Pons (tissue), 1 donor: Measurements from ENCODE around the gene TOX2.

Experiments used
- DNase-seq: peaks from one replicate; pipeline ENCODE4 v3.0.0-alpha.2; 2016; ENCODE audit warnings: low spot score

TOX2 gene

GRCh38 chr20:44064501-44065400 is 150.1 kb downstream of the TOX2 start:
- DNase-seq, result no peak

DNA sequence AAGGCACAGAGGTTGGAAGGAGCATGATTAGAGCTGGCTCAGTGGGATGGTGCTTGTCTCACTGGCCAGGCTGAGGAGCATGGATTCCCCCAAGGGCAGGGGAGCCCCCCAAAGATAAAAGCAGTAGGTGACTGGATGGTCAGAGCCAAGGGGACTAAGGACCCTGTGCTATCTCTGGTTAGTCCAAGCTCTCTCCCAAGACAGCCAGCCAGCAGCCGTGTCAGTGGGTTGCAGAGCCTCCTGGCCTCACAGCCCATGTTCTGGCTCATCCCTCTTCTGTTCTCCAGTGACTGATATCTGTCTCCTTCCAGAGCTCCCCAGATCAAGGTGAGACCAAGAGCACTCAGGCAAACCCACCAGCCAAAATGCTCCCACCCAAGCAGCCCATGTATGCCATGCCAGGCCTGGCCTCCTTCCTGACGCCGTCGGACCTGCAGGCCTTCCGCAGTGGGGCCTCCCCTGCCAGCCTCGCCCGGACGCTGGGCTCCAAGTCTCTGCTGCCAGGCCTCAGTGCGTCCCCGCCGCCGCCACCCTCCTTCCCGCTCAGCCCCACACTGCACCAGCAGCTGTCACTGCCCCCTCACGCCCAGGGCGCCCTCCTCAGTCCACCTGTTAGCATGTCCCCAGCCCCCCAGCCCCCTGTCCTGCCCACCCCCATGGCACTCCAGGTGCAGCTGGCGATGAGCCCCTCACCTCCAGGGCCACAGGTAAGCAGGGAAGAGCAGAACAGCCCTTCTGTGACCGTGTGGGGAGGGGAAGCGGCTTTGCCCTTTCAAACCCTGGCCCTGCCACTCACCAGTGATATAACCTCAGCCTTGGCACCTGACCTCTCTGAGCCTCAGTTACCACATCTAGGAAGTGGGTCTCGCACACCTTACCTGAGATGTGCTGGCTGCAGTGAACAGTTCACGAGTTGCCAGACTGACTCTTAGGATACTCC is 151.0 kb downstream of the TOX2 start:
- DNase-seq, result no peak

DNA sequence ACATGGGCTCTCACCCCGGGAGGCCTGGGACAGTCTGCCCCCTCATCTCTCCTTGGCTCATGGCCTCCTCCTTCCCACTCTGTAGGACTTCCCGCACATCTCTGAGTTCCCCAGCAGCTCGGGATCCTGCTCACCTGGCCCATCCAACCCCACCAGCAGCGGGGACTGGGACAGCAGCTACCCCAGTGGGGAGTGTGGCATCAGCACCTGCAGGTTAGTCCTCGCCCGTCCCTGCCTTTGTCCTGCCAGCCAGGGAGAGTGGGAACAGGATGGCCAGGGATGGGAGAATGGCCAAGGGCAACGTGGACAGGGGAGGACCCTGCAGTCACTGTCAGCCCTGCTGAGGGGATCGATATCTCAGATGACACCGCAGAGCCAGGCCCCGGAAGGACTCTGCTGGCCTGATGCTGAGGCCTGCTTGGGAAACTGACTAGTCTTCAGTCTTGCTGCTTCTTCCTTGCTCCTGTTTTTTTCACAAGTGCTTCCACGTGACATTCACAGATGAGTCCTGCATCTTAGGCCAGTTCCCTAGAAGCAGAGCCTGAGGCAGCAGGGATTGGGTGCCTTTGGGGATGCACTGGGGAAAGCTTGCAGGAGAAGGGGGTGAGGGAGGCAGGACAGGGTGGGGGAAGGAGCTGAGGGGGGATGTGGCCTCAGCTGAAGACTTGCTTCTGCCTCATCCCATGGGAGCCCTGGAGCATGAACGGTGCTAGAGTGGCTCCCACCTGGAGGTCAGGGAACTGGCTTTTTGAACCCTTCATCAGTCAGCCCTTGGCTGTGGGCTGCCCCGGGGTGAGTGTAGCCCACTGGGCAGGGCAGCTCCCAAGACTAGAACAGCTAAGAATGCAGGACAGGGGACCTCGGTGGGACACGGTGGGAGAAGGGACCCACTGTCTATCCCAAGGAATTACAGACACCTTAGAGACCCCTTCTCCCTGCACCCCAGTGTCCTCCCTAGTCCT is 152.3 kb downstream of the TOX2 start:
- DNase-seq, result no peak

- DNase-seq, result no peak
These were observed 153.0 kb downstream of the TOX2 start for GRCh38 chr20:44067650-44068081.

DNA sequence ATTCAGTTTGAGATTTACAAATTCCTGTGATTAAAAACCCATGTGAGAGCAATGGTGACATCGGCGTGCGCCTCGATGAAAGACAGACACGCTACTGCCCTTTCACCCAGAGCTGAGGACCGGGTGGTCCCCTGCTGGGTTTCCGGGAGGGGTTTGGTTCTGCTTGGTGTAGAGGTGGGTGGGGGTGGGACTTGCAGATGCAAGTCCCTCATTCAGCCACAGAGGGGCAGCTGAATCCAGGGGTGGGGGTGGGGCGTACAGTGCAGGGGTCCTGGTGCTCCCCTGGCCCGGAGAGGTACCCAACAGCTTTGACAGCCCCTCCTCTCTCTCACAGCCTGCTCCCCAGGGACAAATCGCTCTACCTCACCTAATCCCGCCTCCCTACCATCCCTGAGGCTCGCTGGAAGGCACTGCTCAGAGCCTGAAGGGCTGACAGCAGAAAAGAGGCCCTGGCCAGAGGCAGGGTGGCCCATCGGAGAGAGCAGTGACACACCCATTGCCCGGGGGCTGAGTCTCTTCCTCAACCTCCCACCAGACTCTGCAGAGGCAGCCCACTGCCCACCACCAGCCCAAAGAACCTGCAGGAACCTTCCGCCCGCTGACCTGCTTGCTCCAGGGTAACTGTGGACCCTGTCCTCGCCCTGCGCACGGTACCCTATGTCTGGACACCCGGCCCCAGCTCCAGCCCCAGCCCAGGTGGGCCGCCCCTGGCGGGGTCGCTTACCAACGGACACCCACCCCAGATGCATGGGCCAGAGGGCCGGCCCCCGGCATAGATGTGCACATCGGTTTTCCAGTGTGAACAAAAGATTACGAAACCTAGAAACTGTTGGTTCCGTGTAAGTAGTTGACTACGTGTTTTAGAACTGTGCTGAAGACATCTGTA is 153.9 kb downstream of the TOX2 start:
- DNase-seq, result no peak

DNA sequence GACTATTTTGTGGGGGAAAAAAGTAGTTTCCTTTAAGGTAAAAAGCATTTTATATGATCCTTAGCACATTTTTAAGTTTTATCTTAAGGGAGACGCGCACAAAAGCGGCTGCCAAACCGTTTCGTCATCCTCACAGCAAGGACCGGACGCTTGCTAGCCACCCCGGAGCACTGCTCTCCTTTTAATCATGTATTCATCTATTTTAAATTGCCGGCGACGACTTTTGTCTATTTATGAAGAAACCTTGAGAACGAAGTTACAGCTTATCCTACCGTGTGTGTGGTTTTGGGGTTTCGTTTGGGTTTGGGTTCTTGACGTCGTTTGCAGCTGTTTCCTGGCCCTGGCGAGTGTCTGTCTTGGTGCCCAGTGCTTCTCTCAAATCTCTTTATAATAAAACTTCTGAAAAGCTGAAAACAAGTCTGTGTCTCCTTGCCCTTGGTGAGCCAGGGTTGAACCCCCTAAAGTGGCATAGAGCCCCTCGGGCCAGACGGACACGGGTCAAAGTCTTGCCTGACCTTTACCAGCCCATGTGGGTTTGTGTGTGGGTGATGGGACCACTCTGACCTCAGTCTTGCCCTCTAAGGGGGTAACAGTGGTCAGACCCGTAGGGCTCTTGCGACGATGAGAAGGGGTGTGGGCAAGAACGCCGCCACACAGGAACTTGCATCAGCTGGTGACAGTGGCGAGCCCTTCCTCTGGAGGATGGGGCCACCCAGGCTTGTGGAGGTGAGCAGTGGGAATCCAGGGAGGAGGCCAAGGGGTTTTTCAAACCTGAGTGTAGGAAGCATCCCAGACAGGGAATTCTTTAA is 154.8 kb downstream of the TOX2 start:
- DNase-seq, result no peak

- peak; percentile 68 for DNase-seq
These were observed 155.7 kb downstream of the TOX2 start for GRCh38 chr20:44070139-44070900.

GRCh38 chr20:44071057-44071456 is 156.4 kb downstream of the TOX2 start:
- DNase-seq, result no peak

DNA sequence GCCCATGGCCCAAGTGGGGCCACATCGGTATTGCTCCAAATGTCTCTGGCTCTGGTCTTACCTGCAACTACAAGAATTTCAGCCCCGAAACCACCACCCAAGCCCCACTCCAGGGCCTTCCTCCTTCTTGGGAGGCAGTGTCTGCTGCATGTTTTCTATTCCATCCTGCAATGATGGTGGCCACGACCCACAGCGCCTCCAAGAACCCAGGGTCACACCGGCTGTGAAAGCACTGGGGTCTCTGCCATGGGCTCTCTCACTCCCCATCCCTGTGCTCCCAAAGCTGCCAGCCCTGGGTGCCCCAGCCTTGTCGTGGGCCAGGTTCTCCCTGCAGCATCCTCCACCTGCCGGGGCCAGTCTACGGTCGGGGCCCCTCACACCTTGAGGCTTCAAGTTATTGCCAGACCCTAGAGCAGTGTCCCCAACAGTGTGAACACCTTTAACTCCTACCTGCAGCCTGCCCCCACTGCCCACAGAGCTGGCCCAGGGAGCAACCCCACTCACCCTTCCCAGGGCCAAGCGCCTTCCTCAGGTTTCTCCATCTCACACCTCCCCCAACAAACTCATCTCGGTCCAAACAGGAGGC is 157.0 kb downstream of the TOX2 start:
- DNase-seq, result no peak

GRCh38 chr20:44072384-44072783 is 157.7 kb downstream of the TOX2 start:
- no peak for DNase-seq

GRCh38 chr20:44073011-44073674 is 158.5 kb downstream of the TOX2 start:
- no peak for DNase-seq

- no peak for DNase-seq
These were observed 159.0 kb downstream of the TOX2 start for GRCh38 chr20:44073675-44074071.

DNA sequence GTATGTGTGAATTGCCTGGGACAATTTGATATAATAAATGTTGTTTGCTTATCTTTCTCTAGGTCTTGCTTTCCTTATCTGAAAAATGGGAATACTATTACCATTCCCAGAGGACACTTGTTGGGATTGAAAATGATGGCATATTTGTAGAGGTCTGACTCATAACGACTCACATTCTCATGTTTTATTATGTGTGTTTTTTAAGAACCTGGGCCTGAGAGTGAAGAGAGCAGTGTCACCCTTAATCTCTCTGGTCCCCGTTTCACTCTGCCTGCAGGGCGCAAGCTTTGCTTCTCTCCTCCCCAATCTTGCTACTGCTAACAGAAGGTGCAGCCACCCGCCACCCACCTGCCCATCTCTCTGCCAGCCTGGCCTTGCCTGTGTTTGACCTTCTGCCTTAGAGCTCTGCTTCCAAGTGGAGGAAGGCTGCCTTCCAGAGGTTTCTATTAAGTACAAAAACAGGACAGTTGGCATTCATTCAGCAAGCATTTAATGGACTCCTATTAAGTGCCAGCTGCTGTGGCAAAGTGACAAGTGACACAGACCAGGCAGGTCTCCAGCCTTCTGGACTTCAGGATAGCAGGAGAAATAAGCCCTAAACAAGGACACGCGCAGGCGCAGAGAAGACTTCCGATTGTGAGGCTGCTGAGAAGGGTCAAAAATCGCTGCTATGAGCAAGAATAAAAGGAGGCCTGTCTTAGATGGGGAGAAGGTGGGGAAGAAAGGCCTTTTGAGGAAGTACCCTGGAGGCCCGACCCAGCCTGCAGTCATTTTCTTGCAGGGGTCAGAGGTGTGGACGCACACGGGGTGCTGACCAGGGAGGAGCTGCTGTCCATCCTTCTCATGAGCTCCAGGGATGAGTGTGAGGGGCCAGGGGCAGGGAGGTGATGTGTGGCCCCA is 159.8 kb downstream of the TOX2 start:
- DNase-seq, result peak; percentile 29

DNA sequence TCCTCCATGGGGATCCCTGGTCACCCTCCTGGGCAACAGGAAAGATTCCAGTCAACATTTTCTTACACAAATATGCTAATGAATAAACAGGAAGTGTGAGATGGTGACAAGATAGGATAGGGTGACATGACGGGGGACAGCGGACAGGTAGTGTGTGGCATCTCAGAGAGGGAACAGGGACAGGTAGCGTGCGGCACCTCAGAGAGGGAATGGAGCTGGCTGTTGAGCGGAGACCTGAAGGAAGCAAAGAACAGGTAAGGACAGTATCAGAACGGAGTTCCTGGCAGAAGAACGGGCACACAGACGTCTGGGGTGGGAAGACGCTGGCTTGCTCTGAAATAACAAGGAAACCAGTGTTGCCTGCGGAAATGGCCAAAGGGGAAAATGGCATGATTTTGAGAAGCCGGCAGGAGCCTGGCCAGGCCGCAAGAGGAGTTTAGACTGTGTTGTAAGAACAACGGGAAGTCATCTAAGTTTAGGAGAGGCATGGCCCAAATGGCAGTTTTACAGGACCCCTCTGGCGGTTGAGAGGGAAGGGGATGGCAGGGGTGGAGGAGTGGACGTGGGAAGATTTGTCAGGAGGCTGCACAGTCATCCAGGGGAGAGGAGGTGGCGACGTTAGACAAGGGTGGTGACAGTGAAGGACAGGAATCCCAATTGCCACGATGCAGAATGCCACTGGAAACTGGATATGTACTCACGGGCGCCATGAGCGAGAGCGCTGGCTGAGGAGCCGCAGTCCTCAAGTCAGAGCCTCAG is 160.7 kb downstream of the TOX2 start:
- DNase-seq, result no peak

DNA sequence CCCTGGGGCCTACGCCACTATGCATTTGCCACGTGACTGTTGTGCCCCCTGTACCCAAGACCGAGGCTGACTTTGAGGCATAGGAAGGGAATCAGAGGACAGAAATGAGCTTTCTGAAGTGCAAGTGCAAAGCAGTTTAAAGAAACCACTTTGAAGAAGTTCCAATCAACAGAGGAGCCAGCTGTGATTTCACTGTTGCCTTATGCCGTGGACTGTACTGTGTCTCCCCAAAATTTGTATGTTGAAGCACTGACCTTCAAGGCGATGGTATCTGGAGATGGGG is 161.2 kb downstream of the TOX2 start:
- no peak for DNase-seq

DNA sequence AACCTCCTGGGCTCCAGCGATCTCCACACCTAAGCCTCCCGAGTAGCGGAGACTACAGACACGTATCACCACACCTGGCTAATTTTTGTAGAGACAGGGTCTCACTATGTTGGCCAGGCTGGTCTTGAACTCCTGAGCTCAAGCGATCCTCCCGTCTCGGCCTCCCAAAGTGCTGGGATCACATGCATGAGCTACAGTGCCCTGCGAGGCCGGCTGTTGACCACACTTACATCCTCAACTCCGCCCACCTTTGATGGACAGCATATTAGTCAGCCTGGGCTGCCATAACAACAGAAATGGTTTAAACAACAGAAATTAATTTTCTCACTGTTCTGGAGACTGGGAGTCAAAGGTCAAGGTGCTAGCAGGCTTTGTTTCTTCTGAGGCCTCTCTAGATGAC is 164.6 kb downstream of the TOX2 start:
- DNase-seq, result no peak
